Femur (tissue), 1 donor: ENCODE measurements around the gene DMTF1.
"Not testable (repeated sequence)": the region's sequence is repeated elsewhere in the genome, so short reads cannot be mapped to it uniquely, and the experiment has no call there.

Source experiments
- DNase-seq: peaks from one replicate; pipeline ENCODE4 v3.0.0-alpha.2; 2017

The DMTF1 gene, protein sequence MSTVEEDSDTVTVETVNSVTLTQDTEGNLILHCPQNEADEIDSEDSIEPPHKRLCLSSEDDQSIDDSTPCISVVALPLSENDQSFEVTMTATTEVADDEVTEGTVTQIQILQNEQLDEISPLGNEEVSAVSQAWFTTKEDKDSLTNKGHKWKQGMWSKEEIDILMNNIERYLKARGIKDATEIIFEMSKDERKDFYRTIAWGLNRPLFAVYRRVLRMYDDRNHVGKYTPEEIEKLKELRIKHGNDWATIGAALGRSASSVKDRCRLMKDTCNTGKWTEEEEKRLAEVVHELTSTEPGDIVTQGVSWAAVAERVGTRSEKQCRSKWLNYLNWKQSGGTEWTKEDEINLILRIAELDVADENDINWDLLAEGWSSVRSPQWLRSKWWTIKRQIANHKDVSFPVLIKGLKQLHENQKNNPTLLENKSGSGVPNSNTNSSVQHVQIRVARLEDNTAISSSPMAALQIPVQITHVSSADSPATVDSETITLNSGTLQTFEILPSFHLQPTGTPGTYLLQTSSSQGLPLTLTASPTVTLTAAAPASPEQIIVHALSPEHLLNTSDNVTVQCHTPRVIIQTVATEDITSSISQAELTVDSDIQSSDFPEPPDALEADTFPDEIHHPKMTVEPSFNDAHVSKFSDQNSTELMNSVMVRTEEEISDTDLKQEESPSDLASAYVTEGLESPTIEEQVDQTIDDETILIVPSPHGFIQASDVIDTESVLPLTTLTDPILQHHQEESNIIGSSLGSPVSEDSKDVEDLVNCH

DNA sequence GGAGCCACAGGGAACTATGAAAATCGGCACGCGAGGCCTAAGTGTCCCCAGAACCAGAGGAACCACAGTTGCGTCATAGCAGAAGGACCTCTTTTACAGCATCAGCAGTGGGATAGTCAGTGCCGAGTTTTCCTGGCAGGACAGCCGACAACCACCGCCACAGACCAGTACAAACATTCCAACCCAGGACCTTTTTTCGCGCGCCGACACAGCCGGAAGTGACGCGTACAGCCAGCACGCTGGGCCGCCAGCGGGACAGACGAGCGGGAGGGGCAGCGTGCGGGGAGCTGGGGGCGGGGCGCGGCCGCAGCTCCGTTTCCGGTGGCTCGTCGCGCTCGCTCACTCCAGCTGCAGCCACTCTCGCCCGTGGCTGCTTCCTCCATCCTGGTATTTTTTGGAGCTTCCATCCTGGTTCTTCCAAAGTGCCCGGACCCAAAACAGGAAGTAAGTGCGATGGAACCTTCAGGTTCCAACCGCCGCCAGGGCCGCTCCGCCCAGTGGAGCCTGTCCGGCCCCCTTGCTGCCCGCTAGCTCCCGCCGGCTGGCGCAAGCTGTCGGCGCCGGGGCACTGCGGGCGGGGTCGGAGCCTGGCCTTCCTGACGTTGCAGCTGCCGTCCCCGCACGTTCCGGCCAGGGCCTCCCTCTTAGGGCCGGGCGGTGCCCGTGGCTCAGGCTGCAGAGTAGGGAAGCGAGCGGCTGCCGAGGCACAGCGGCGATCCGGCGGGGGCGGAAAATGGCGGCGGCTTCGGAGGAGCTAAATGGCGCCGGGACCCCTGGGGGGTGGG, at the start of gene DMTF1:
DMTF1 (plus strand) TSS at position 342 of the 785 bp plus-strand sequence. CDS start 12,489 bp downstream, outside the sequence.
- DNase-seq = peak; percentile 98

DNA sequence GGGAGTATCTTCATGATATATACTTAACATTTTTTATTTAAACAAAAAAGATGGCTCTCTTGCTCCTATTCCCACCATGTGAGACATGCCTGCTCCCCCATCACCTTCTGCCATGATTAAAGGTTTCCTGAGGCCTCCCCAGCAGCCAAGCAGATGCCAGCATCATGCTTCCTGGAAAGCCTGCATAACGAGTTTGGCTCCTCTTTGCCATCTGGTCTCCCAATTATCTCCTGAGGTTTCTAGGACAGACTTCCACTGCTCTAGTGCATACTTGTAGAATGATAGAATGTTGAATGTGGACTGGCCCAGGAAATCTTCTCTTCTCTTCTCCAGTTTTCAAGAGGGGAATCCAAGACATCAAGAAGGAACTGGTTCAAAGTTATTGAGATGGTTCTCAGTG, 46.9 kb upstream of the DMTF1 start:
- DNase-seq = no peak

DNA sequence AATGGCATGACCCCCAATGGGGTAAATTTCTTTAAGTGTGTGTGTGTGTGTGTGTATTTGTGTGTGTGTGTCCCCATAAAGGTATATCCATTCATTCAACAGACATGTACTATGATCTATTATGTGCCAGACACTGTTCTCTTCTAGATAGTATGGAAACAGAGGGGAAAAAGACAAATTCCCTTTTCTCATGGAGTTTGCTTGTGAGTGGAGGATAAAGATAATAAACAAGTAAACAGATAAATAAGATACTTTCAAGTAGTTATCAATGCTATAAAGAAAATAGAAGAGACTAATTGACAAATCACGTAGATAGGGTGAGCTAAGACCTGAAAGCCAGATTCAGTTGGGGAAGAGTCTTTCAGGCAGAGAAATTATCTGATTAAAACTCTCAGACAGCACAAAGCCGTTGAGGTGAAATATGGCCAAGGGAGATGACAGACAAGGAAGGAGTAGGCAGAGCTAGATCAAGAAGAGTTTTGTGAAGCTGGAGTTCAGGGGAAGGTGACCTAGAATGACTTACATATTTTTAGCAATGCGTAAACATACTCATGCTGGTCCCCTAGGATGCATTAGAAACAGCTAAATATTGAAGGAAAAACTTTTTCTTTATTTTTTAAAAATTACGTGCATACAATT, 45.2 kb upstream of the DMTF1 start:
- DNase-seq = no peak

DNA sequence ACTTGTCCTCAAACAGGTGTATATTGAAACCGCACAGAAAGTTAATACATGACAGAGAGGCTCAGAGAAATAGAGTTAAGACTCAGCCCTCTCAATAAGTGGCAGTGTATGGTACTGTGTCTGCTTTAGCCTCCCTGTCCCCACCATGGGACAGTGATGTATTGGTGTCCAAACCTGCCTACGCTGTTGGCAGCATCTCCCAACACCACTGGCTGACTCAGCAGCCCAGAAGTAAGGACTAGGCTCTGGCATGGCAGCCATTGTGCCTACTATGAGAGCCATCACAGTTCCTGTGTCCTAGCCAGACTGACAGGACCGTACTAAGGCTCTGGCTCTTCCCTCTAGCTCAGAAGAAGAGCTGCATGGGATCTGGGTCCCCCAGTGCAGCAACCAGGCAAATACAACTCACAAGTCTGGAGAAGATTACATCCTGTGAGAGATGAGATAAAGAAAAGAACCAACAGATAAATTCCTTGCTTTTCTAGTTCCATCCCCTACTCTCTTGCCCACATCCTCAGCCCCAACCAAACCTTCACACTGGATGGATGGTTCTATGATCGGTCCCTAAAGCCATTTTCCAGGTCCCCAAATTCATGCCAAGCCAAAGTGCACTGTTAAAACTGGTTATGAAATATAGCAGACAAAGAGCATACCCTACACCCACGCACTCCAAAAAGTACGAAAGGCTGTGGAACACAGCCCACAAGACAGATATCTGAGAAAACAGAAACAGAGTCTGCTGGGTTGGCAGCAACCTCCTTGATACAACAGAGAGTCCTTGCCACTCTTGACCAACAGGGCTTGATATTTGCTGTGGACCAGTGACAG, 44.1 kb upstream of the DMTF1 start:
- DNase-seq = no peak

DNA sequence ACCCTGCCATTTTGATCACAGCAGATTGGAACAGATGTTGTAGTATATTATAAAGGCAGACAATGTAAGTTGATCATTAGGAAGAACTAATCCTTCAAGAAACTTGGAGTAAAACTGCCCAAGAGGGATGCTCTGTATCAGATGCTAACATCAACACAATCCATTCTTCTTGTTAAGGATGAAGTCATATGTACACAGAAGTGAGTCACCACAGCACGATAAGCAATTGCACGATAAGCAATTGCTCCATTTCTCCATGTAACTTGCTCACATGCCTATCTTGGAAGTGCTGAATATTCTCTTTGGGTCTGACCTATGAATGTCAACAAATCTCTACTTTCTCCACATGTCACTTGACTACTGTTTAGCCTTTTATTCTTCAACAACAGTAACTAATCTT, 41.5 kb upstream of the DMTF1 start:
- no peak for DNase-seq

DNA sequence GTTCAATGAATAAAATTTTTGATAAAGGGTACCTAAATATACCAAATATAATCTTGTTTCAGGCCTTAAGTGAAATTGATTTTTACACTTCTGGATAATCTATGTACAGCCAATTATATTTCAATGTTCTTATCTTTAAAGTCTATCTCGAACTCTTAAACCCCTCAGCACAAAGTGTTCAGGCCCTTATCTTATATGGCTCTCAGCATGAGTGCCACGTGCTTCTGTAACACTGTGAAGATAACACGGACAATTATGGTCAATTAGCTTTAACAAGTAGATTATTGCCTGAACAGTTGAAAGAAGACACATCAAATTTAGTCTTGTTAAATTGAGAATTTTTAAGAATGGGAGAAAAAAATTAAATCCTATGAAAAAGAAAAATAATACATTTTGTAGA, 40.4 kb upstream of the DMTF1 start:
- no peak for DNase-seq

DNA sequence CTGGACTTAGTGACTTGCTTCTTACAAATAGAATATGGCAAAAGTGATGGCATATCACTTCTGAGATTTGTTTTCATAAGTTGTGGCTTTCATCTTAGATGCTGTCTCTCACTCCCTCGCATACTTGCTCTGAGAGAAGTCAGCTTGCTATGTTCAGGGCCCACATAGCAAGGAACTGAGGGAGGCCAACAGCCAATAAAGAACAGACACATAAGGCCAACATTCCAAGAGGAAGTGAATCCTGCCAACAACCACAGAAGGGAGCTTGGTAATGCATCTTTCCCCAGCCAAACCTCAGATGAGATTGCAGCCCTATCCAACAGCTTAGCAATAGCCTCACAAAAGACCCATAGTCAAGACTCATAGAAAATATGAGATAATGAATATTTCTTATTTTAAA, 39.2 kb upstream of the DMTF1 start:
- DNase-seq = peak; percentile 34

DNA sequence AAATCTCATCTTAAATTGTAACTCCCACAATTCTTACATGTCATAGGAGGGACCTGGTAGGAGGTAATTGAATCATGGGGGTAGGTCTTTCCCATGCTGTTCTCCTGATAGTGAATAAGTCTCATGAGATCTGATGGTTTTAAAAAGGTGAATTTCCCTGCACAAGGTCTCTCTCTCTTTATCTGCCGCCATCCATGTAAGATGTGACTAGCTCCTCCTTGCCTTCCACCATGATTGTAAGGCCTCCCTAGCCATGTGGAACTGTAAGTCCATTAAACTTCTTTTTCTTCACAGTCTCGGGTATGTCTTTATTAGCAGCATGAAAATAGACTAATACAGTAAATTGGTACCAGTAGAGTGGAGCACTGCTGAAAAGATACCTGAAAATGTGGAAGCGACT, 38.3 kb upstream of the DMTF1 start:
- not testable (repeated sequence) for DNase-seq

DNA sequence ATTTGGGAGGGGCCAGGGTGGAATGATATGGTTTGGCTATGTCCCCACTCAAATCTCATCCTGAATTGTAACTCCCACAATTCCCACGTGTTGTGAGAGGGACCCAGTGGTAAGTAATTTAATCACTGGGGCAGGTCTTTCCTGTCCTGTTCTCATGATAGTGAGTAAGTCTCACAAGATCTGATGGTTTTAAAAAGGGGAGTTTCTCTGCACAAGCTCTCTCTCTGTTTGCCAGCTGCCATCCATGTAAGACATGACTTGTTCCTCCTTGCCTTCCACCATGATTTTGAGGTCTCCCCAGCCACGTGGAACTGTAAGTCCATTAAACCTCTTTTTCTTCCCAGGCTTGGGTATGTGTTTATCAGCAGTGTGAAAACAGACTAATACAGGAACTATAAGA, 36.5 kb upstream of the DMTF1 start:
- DNase-seq = not testable (repeated sequence)

DNA sequence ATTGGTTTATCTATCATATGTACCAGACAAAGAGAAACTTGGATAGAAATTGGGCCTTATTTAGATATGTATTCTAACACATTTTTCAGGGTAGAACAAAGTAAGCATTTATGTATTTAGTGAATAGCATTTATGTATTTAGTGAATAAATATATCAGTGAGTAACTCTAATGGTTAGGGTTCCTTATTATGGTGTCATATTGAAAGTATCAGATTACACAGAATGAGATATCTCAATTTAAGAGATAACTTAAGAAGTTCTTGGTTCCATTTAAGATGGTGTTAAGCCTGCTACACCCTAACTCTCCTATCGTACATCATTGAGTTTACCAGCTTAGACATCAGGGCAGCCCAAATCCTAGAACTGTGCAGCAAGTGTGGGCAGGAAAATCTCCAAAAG, 35.9 kb upstream of the DMTF1 start:
- DNase-seq = no peak

DNA sequence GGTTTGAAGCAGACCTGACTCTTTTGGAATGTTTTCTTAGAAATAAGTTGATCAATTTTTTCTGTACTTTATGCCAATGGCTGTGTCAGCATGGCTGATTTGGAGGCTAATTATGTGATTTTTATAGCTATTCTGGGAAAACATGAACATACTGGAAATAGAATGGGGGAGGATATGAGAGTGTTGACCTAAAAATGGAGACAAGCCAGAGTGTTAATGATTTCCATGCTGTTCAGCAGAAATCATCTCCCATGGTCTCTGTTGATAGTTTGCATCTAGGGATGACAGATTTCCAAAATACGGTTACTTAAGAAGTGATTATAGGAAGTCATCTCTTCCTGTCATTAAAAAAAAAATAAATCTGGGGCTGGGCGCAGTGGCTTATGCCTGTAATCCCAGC, 32.7 kb upstream of the DMTF1 start:
- no peak for DNase-seq

DNA sequence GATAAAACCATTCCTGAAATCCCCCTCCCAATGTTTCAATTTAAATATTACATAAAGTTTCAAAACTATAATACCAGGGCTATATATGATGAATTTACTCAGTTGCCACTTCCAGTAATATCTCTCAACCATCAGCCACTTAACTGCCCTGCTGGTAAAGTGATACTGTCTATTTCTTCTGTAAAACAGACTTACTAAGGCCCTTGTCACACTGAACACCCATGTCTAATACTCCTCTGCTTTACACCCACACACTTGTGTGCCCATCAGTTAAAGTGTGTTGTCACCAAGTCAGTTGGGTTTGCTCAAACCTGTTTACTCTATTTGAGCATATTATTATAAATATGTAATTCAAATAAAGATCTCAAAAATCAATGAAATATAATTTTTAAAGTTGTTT, 29.1 kb upstream of the DMTF1 start:
- DNase-seq = no peak

DNA sequence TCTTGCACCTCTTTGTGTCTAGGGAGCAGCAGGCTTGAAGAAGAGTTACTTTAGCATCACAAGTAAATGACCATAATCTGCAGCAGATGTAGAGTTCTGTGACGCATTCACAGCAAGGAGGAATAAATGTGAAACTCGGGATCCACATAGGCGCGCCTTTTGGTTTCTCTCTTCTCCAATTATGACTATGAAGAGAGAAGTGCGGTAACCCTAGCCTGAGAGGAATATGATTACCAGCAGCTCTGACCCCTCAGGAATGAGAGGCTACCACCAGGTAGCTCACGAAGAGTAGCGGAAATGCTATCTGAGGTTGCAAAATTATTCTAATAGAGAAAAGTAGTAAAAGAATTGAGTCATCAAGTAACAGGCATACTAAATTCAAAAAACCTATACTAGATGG, 25.2 kb upstream of the DMTF1 start:
- DNase-seq = no peak

DNA sequence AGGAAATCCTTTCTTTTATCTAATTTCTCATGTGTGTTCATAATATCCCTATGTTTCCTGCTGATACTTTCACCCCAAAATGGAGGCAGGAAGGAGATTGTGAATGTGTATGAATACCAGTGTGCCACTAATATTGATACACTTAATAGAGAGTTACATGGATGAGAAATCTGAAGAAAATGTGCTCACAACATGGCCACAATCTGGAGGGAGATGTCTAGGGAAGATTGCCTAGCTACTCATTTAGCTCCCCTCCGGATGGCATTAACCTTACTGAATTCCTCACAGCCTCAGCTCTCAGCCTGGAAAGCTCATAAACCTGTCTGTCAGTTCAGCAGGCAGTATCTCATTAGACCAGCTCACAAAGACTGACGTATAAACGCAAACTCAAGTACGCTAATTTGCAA, 23.4 kb upstream of the DMTF1 start:
- no peak for DNase-seq

DNA sequence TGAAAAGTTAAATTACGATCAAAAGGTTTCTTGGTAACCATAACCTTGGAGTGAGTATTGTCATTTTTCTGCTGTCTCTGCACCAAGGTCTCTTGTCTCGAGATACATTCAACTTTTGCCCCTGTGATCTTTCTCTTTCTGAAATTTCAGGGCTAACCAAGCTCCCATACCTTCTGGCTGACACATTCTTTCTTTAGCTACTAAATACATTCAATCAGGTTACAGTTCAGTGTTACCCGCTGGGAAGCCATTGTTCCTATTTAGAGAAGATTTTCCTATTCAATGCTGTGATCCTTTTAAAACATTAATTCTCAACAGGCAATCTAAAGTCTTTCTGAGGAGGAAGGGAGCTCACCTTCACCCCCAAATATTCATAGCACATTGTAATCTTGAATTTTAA, 22.9 kb upstream of the DMTF1 start:
- no peak for DNase-seq

DNA sequence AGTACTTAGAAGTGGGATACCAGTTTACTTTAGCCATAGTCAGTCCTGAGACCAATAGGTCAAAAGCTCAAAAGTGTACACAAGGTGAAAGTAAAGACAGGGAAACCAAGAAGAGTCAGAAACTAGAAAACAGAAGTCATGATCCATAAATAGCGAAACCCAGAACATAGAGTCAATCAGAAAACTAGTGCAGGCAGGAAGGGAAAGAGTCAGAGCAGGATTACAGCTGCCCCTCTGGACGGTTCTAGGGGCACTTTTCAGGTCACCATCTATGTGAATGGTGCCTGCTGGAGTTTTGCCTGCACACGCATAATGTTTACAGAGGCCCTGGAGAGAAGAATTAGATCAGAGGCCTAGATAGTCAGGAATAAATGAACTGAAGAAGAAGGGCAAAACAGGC, 22.4 kb upstream of the DMTF1 start:
- DNase-seq = no peak

DNA sequence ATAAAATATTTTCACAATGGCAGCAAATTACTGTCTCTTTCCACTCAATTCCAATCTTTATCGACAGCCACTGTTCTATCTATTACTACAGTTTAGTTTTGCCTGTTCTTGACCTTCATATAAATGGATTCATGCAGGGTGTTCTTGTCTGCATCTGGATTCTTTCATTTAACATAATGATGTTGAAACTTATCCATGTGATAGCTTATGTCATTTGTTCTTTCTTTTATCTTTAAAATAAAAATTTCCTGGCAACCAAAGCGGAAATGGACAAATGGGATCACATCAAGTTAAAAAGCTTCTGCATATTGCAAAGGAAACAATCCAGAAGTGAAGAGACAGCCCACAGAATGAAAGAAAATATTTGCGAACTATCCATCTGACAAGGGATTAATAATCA, 20.5 kb upstream of the DMTF1 start:
- no peak for DNase-seq

DNA sequence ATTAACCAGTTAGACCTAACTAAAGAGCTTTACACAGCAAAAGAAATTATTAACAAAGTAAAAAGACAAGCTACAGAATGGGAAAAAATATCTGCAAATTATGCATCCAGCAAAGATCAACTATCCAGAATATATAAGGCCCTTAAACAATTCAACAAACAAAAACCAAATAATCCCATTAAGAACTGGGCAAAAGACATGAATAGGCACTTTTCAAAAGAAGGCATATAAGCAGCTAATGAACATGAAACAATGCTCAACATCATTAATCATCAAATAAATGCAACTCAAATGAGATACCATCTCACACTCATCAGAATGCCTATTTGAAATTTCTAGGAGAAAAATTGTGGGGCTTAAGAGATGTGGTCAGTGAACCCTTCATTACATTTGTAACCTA, 15.0 kb upstream of the DMTF1 start:
- DNase-seq = no peak

DNA sequence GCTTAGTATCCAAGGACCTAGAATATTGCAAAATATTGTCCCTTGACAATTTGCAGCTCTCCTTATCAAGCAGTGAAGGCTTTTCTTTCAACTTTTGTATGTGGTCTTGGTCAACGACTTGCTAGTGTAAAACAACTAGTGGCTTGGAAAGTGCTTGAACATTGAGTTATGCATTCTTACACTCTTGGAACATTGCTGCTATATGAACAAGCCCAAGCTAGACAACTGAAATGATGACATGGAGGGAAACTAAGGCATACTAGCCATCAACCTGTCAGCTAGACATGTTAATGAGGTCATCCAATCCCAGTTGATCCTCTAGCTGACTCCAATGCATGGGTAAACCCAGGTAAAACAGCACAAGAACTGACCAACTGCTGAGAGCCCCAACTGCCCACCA, 12.7 kb upstream of the DMTF1 start:
- no peak for DNase-seq

DNA sequence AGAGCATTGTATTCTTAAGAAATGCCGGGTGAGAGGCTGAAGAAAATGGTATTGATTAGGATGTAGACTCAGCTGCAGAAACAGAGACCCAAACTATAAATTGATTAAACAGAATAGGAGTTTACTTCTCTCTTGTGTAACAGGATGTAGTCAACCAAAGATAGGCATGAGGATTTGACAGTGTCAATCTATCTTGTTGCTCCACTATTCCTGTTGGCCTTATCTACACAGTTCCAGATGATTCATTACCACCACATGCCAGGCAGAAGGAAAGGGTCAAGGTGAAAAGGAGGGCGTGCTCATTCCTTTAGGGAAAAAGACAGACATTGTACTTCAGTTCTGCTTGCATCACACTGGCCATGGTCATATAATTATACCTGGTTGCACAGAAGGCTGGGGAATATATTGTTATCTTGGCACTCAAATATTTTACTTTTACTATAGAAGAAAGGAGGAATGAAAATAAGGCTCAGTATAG, 11.9 kb upstream of the DMTF1 start:
- DNase-seq = no peak

DNA sequence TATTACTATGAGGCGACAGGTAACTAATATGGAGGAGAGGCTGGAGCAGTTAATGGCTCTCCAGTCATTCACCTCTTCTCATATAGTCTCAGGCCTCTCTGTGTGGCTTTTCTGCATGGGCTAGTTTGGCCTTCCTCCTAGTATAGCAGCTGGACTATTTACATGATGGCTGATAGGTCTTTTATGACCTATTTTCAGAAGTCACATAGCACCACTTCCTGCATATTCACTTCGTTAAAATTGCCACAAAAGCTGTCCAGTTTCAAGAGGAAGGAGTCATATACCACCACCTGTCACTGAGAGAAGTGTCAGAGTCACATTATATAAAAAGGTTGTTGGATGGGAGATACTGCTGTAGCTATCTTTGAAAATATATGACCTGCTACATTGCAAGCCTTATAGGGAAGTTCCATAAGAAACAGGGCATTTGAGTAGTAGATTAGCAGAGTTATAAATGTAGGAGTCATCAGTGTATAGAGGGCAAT, 8.0 kb upstream of the DMTF1 start:
- no peak for DNase-seq
